Measurements from ENCODE around the gene SEBOX. TPM values are rescaled to one million over a fixed set of nuclear protein-coding genes. Genes with fewer than 3 reads are reported as not detected.

The SEBOX gene
- total RNA-seq, 1 donor from 2014 or later, result not detected

- intact Hi-C loops (cut with micrococcal nuclease), result no loop called here
Measured at GRCh38 chr17:28394337-28395116, 29.5 kb upstream of the SEBOX start.

- intact Hi-C loops (cut with micrococcal nuclease), result no loop called here
Measured at GRCh38 chr17:28392491-28392890, 27.5 kb upstream of the SEBOX start.

GRCh38 chr17:28391401-28391800 is 26.4 kb upstream of the SEBOX start:
- intact Hi-C loops (cut with micrococcal nuclease), result no loop called here

GRCh38 chr17:28390984-28391383 is 26.0 kb upstream of the SEBOX start:
- intact Hi-C loops (cut with micrococcal nuclease), result no loop called here

GRCh38 chr17:28390563-28390962 is 25.6 kb upstream of the SEBOX start:
- intact Hi-C loops (cut with micrococcal nuclease), result no loop called here

- intact Hi-C loops (cut with micrococcal nuclease), result no loop called here
Measured at GRCh38 chr17:28390141-28390540, 25.1 kb upstream of the SEBOX start.

- intact Hi-C loops (cut with micrococcal nuclease), result no loop called here
Measured at GRCh38 chr17:28388106-28388505, 23.1 kb upstream of the SEBOX start.

GRCh38 chr17:28386391-28386790 is 21.4 kb upstream of the SEBOX start:
- intact Hi-C loops (cut with micrococcal nuclease), result no loop called here

GRCh38 chr17:28385406-28385805 is 20.4 kb upstream of the SEBOX start:
- intact Hi-C loops (cut with micrococcal nuclease), result no loop called here

GRCh38 chr17:28385037-28385400 is 20.0 kb upstream of the SEBOX start:
- intact Hi-C loops (cut with micrococcal nuclease), result no loop called here

GRCh38 chr17:28384281-28385036 is 19.5 kb upstream of the SEBOX start:
- intact Hi-C loops (cut with micrococcal nuclease), result loop anchor here (1.0 kb wide), 2 partner anchors 13 to 27 kb away; partner anchors contain the start of genes POLDIP2 and SARM1

- intact Hi-C loops (cut with micrococcal nuclease), result no loop called here
Measured at GRCh38 chr17:28381141-28381825, 16.3 kb upstream of the SEBOX start.

GRCh38 chr17:28379814-28380801 is 15.1 kb upstream of the SEBOX start:
- intact Hi-C loops (cut with micrococcal nuclease), result loop anchor here (10.0 kb wide), 1 partner anchor 165 kb away; no protein-coding TSS in a partner anchor

- intact Hi-C loops (cut with micrococcal nuclease), result loop anchor here (10.0 kb wide), 1 partner anchor 172 kb away; no protein-coding TSS in a partner anchor
Measured at GRCh38 chr17:28372945-28373274, 7.9 kb upstream of the SEBOX start.

GRCh38 chr17:28372203-28372944 is 7.4 kb upstream of the SEBOX start:
- intact Hi-C loops (cut with micrococcal nuclease), result loop anchor here (10.0 kb wide), 1 partner anchor 172 kb away; no protein-coding TSS in a partner anchor

GRCh38 chr17:28371245-28372202 is 6.5 kb upstream of the SEBOX start, which contains the start of gene SARM1:
Gene SARM1, plus strand, starts transcription at chr17:28371694. Its CDS starts 339 bp downstream, at chr17:28372033.
- intact Hi-C loops (cut with micrococcal nuclease), result loop anchor here (1.0 to 10.0 kb wide), 4 partner anchors 13 to 173 kb away; partner anchors contain the start of genes POLDIP2 and TMEM97

GRCh38 chr17:28370744-28371103 is 5.7 kb upstream of the SEBOX start:
- intact Hi-C loops (cut with micrococcal nuclease), result loop anchor here (1.0 to 10.0 kb wide), 4 partner anchors 13 to 174 kb away; partner anchors contain the start of genes POLDIP2 and TMEM97

- intact Hi-C loops (cut with micrococcal nuclease), result loop anchor here (2.0 to 10.0 kb wide), 2 partner anchors 51 to 175 kb away; partner anchors contain the start of gene TMEM97
Measured at GRCh38 chr17:28370035-28370743, 5.2 kb upstream of the SEBOX start, which contains the start of gene VTN. Gene VTN, minus strand, starts transcription at chr17:28370307. Its CDS starts 104 bp downstream, at chr17:28370203.

Data from T-helper 2 cell treated with Interferon-gamma antibody and Interleukin-4, amounts not matched to agents 100 ng/mL and 5 ng/mL, for 36 hours (primary cell).